Measurements from ENCODE around the gene MAPKBP1. TPM values are rescaled to one million over a fixed set of nuclear protein-coding genes. Genes with fewer than 3 reads are reported as not detected.

MAPKBP1 gene
- total and polyA plus RNA-seq, 8 donors: 18.5 to 25.4 (median 22.9) TPM

DNA sequence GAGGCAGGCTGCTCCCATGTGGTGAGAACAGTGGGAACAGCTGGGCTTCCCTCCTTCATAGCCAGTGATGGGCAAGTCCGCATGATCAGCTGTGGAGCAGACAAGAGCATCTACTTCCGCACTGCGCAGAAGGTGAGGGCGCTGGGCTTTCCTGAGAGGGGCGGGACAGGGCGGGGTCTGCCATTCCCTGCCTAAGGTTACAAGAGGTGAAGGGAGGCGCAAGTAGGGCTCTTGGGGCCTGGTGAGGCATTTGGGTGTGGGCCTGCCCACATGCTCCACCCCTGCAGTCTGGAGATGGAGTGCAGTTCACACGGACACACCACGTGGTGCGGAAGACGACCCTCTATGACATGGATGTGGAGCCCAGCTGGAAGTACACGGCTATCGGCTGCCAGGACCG, 43.0 kb downstream of the MAPKBP1 start:
- Histone ChIP-seq H3K27me3 (no peaks in the 10 kb centered on the region), H3K4me1 (no peaks in the 10 kb centered on the region), H3K9me3 (no peaks in the 10 kb centered on the region), H3K4me3 (no peak overlapping the region), H3K27ac (no peak overlapping the region), H3K36me3 (peaks cover 0 to 97% of the 10 kb centered on the region in 2 donors)
- ATAC-seq: no peak
- TF ChIP-seq, protein P1, sequence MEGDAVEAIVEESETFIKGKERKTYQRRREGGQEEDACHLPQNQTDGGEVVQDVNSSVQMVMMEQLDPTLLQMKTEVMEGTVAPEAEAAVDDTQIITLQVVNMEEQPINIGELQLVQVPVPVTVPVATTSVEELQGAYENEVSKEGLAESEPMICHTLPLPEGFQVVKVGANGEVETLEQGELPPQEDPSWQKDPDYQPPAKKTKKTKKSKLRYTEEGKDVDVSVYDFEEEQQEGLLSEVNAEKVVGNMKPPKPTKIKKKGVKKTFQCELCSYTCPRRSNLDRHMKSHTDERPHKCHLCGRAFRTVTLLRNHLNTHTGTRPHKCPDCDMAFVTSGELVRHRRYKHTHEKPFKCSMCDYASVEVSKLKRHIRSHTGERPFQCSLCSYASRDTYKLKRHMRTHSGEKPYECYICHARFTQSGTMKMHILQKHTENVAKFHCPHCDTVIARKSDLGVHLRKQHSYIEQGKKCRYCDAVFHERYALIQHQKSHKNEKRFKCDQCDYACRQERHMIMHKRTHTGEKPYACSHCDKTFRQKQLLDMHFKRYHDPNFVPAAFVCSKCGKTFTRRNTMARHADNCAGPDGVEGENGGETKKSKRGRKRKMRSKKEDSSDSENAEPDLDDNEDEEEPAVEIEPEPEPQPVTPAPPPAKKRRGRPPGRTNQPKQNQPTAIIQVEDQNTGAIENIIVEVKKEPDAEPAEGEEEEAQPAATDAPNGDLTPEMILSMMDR (IDR thresholded peaks at IDR 0.05): no peak
- DNase-seq: peak in 1 of 4 donors; percentile 21
- intact Hi-C loops (cut with DNase I): no loop called here

DNA sequence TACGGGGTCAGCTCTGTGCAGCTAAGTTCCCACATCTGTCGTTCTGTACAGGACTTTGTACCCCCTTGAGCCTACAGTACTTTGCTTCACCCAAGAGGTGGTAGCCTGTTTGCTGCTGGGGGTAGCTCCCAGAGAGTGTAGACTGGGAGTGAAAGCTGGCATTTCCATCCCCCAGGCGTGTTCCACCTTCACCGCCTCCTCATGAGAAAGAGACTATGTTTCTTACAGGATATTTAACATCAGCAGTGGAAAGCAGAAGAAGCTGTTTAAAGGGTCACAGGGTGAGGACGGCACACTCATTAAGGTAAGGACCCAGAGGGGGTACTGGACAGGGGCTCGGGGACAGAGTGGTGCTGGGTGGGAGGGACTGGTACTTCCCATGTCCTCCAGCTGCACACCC, 43.5 kb downstream of the MAPKBP1 start:
- H3K36me3 ChIP-seq: peaks cover 0 to 97% of the 10 kb centered on the region in 2 donors
- no peak overlapping the region for H3K4me3 ChIP-seq
- H3K9me3 ChIP-seq: no peaks in the 10 kb centered on the region
- no peaks in the 10 kb centered on the region for H3K4me1 ChIP-seq
- peak in 1 of 4 donors; percentile 10 for DNase-seq
- intact Hi-C loops (cut with DNase I): no loop called here
- no peak for ATAC-seq
- H3K27ac ChIP-seq: no peak overlapping the region
- TF ChIP-seq, protein P1 (IDR thresholded peaks at IDR 0.05): no peak
- H3K27me3 ChIP-seq: no peaks in the 10 kb centered on the region

DNA sequence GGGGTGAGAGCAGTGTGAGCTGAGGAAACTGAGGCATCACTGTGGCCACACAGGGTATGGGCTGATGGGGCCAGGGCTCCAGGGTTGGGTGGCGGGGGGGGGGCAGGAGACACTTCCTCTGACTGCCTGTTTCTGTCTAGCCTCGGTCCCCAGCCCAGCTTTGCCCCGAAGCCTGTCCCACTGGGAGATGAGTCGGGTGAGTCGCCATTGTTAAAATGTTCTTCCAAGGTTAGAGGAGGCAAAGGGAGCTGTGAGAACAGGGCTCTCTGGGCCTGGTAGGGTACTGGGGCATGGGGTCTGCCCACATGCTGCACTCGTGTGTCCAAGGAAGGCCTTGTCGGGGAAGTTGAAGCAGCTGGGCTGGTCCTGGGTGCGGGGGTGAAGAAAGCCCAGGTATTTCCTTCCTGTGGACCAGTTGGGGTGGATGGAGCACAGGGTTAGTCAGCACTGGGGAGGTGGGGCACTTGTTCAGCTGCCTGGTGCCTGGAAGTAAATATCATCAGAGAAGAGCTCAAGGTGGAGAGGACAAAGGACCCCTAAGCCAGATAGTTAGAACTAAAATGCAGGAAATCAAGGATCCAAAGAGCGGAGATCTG, 45.3 kb downstream of the MAPKBP1 start:
- no peak for ATAC-seq
- peaks cover 0 to 100% of the 10 kb centered on the region in 2 donors for H3K36me3 ChIP-seq
- no peak for DNase-seq

DNA sequence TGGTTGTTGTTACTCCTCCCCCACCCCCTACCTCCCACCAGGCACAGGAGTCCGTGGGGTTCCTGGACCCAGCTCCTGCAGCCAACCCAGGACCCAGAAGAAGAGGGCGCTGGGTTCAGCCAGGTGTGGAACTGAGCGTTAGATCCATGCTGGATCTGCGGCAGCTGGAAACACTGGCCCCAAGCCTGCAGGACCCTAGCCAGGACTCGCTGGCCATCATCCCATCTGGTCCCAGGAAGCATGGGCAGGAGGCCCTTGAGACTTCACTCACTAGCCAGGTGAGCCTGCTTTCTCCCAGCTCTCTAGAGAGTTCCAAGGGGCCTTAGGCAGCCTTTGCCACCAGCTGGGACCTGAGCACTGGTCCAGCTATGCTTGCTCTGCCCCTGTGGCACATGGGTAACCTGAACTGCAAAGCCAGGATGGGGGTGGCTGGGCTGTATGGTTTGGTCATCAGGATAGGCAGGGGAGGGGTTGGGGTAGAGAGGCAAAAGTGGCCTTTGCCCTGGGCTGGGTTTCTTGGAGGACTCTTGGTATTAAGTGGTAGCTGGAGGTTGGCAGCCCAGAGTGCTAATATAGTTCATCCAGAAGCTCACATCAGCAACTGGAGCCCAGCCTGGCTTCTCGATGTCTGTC, 46.6 kb downstream of the MAPKBP1 start:
- no peaks in the 10 kb centered on the region for H3K27me3 ChIP-seq
- no peaks in the 10 kb centered on the region for H3K9me3 ChIP-seq
- H3K27ac ChIP-seq: no peak overlapping the region
- peaks cover 0 to 96% of the 10 kb centered on the region in 2 donors for H3K36me3 ChIP-seq
- no peaks in the 10 kb centered on the region for H3K4me1 ChIP-seq
- intact Hi-C loops (cut with DNase I): no loop called here
- DNase-seq: no peak
- H3K4me3 ChIP-seq: no peak overlapping the region
- peak; percentile 8 for ATAC-seq
- TF ChIP-seq, protein P1 (IDR thresholded peaks at IDR 0.05): no peak

More for the DNA sequence above, 45.3 kb downstream of the MAPKBP1 start:
- H3K4me1 ChIP-seq: no peaks in the 10 kb centered on the region
- intact Hi-C loops (cut with DNase I): no loop called here
- TF ChIP-seq, protein P1 (IDR thresholded peaks at IDR 0.05): no peak
- H3K27ac ChIP-seq: no peak overlapping the region
- no peaks in the 10 kb centered on the region for H3K27me3 ChIP-seq
- no peaks in the 10 kb centered on the region for H3K9me3 ChIP-seq
- no peak overlapping the region for H3K4me3 ChIP-seq

DNA sequence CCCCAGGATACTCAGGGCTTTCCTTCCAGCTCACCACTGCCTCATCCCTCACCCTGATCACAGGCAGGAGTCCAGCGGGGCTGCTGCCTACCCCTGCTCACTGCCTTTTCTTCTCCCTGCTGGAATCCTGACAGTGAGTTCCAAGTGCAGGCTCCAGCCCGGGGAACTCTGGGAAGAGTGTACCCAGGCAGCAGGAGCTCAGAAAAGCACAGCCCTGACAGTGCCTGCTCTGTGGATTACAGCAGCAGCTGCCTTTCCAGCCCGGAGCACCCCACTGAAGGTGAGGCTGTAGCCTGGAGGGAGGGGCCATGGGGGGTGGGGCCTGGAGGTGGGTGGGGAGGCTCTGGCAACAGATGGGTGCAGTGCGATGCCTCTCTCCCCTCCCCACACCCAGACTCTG, 47.5 kb downstream of the MAPKBP1 start:
- DNase-seq: peak in 1 of 4 donors; percentile 36
- H3K4me3 ChIP-seq: no peak overlapping the region
- H3K9me3 ChIP-seq: no peaks in the 10 kb centered on the region
- H3K4me1 ChIP-seq: peaks cover 0 to under 1% of the 10 kb centered on the region in 2 donors
- no peak overlapping the region for H3K27ac ChIP-seq
- TF ChIP-seq, protein P1 (IDR thresholded peaks at IDR 0.05): no peak
- no peaks in the 10 kb centered on the region for H3K27me3 ChIP-seq
- H3K36me3 ChIP-seq: peaks cover 0 to 87% of the 10 kb centered on the region in 2 donors
- no peak for ATAC-seq
- intact Hi-C loops (cut with DNase I): no loop called here
